Parathyroid adenoma (tissue), 2 donors: ENCODE measurements around the gene DLX2.

Source experiments
- H2AFZ ChIP-seq: fragments of 300-600 bp; sonication (generic); one replicate; pipeline ENCODE4 v1.7.0; 2017; ENCODE audit warnings: antibody characterized with exemption, mild to moderate bottlenecking
- H3K27ac ChIP-seq: fragments of 300-600 bp; sonication (generic); one replicate; pipeline ENCODE4 v1.7.0; 2017
- H3K27me3 ChIP-seq: fragments of 300-600 bp; sonication (generic); one replicate; pipeline ENCODE4 v1.7.0; 2017; ENCODE audit warnings: low read length; ENCODE audit not compliant: control insufficient read depth, insufficient read depth
- H3K36me3 ChIP-seq: fragments of 300-600 bp; sonication (generic); one replicate; pipeline ENCODE4 v1.7.0; 2017; ENCODE audit warnings: low read length; ENCODE audit not compliant: control insufficient read depth, insufficient read depth
- H3K4me1 ChIP-seq: fragments of 300-600 bp; sonication (generic); one replicate; pipeline ENCODE4 v1.7.0; 2017; ENCODE audit warnings: control low read depth
- H3K4me2 ChIP-seq: fragments of 300-600 bp; sonication (generic); one replicate; pipeline ENCODE4 v1.7.0; 2017; ENCODE audit warnings: low read length
- H3K4me3 ChIP-seq: fragments of 300-600 bp; sonication (generic); one replicate; pipeline ENCODE4 v1.7.0; 2017; ENCODE audit warnings: low read depth, low read length
- H3K79me2 ChIP-seq: fragments of 300-600 bp; sonication (generic); one replicate; pipeline ENCODE4 v1.7.0; 2017; ENCODE audit warnings: control low read depth
- H3K9ac ChIP-seq: fragments of 300-600 bp; sonication (generic); one replicate; pipeline ENCODE4 v1.7.0; 2017; ENCODE audit warnings: mild to moderate bottlenecking
- H3K9me3 ChIP-seq: fragments of 300-600 bp; sonication (generic); one replicate; pipeline ENCODE4 v1.7.0; 2017; ENCODE audit warnings: low read length; ENCODE audit not compliant: control insufficient read depth
- TF ChIP-seq, protein P1 (sequence below): fragments of 300-600 bp; sonication (generic); IDR thresholded peaks from one replicate; pipeline ENCODE4 v1.7.0; 2017; ENCODE audit warnings: antibody characterized with exemption, mild to moderate bottlenecking
- donor health status: primary hyperparathyroidism.

Gene DLX2

GRCh38 chr2:172089633-172090032 lies 13.1 kb downstream of the DLX2 start:
- Histone ChIP-seq H3K27me3 (peaks cover 26% of the 10 kb centered on the region), H3K9me3 (no peaks in the 10 kb centered on the region), H3K27ac (no peak overlapping the region), H3K9ac (no peak overlapping the region), H3K4me3 (no peak overlapping the region), H3K4me2 (no peak overlapping the region), H3K4me1 (no peaks in the 10 kb centered on the region), H2AFZ (no peak overlapping the region), H3K79me2 (no peaks in the 10 kb centered on the region), H3K36me3 (no peaks in the 10 kb centered on the region)
- TF ChIP-seq, protein P1, sequence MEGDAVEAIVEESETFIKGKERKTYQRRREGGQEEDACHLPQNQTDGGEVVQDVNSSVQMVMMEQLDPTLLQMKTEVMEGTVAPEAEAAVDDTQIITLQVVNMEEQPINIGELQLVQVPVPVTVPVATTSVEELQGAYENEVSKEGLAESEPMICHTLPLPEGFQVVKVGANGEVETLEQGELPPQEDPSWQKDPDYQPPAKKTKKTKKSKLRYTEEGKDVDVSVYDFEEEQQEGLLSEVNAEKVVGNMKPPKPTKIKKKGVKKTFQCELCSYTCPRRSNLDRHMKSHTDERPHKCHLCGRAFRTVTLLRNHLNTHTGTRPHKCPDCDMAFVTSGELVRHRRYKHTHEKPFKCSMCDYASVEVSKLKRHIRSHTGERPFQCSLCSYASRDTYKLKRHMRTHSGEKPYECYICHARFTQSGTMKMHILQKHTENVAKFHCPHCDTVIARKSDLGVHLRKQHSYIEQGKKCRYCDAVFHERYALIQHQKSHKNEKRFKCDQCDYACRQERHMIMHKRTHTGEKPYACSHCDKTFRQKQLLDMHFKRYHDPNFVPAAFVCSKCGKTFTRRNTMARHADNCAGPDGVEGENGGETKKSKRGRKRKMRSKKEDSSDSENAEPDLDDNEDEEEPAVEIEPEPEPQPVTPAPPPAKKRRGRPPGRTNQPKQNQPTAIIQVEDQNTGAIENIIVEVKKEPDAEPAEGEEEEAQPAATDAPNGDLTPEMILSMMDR = no peak

GRCh38 chr2:172089005-172089504 lies 13.6 kb downstream of the DLX2 start:
- Histone ChIP-seq H3K4me1 (no peaks in the 10 kb centered on the region), H3K9ac (no peak overlapping the region), H3K4me2 (no peak overlapping the region), H3K27me3 (peaks cover 24% of the 10 kb centered on the region), H3K27ac (no peak overlapping the region), H3K9me3 (no peaks in the 10 kb centered on the region), H3K4me3 (no peak overlapping the region), H3K36me3 (no peaks in the 10 kb centered on the region), H3K79me2 (no peaks in the 10 kb centered on the region), H2AFZ (no peak overlapping the region)
- TF ChIP-seq, protein P1 = no peak

GRCh38 chr2:172088245-172089004 lies 14.3 kb downstream of the DLX2 start:
- H3K4me1 ChIP-seq = no peaks in the 10 kb centered on the region
- TF ChIP-seq, protein P1 = no peak
- H3K36me3 ChIP-seq = no peaks in the 10 kb centered on the region
- no peak overlapping the region for H3K9ac ChIP-seq
- no peak overlapping the region for H3K27ac ChIP-seq
- H3K4me3 ChIP-seq = no peak overlapping the region
- H2AFZ ChIP-seq = no peak overlapping the region
- no peaks in the 10 kb centered on the region for H3K9me3 ChIP-seq
- H3K4me2 ChIP-seq = no peak overlapping the region
- peaks cover 24% of the 10 kb centered on the region for H3K27me3 ChIP-seq
- H3K79me2 ChIP-seq = no peaks in the 10 kb centered on the region

- Histone ChIP-seq H3K27me3 (peaks cover 24% of the 10 kb centered on the region), H3K4me1 (no peaks in the 10 kb centered on the region), H2AFZ (no peak overlapping the region), H3K36me3 (no peaks in the 10 kb centered on the region), H3K9ac (no peak overlapping the region), H3K79me2 (no peaks in the 10 kb centered on the region), H3K9me3 (no peaks in the 10 kb centered on the region), H3K4me2 (no peak overlapping the region), H3K4me3 (no peak overlapping the region), H3K27ac (no peak overlapping the region)
- TF ChIP-seq, protein P1 = no peak
Observed at GRCh38 chr2:172087780-172088244, 14.9 kb downstream of the DLX2 start.
